Liver (tissue), 9 donors: ENCODE measurements around the gene EBF4. TPM values are rescaled to one million over a fixed set of nuclear protein-coding genes. Genes with fewer than 3 reads are reported as not detected.

ENCODE experiments used
- DNase-seq: peaks from one replicate; pipeline ENCODE4 v3.0.0-alpha.2; 2017; ENCODE audit warnings: low spot score
- H3K27ac ChIP-seq, 2 donors: one replicate each; pipeline ENCODE4 v1.7.0; 2013; ENCODE audit warnings: inconsistent platforms in 2 of 2, low read length in 2 of 2, control low read depth in 1 of 2, low read depth in 1 of 2, mild to moderate bottlenecking in 1 of 2
- H3K27me3 ChIP-seq, 4 donors: one replicate each; pipeline versions ENCODE4 v1.6.1 to v1.7.0; 2013; ENCODE audit warnings: low read length in 3 of 4, inconsistent platforms in 1 of 4, mild to moderate bottlenecking in 1 of 4, moderate library complexity in 1 of 4; ENCODE audit not compliant: control insufficient read depth in 4 of 4, insufficient read depth in 4 of 4
- H3K36me3 ChIP-seq, 4 donors: one replicate each; pipeline versions ENCODE4 v1.6.1 to v1.7.0; 2013; ENCODE audit warnings: low read length in 3 of 4, mild to moderate bottlenecking in 3 of 4, low read depth in 1 of 4, moderate library complexity in 1 of 4; ENCODE audit not compliant: control insufficient read depth in 4 of 4, insufficient read depth in 3 of 4
- H3K4me1 ChIP-seq, 4 donors: one replicate each; pipeline versions ENCODE4 v1.6.1 to v1.7.0; 2013; ENCODE audit warnings: low read length in 3 of 4, mild to moderate bottlenecking in 3 of 4, moderate library complexity in 1 of 4; ENCODE audit not compliant: control insufficient read depth in 4 of 4, insufficient read depth in 4 of 4
- H3K4me3 ChIP-seq, 3 donors: one replicate each; pipeline versions ENCODE4 v1.6.1 to v1.7.0; 2013; ENCODE audit warnings: low read length in 3 of 3, control low read depth in 1 of 3, low read depth in 1 of 3, mild to moderate bottlenecking in 1 of 3
- H3K9ac ChIP-seq, 2 donors: one replicate each; pipeline ENCODE4 v1.7.0; 2013; ENCODE audit warnings: low read length in 2 of 2, mild to moderate bottlenecking in 2 of 2, moderate library complexity in 2 of 2, control low read depth in 1 of 2, low read depth in 1 of 2
- H3K9me3 ChIP-seq, 4 donors: one replicate each; pipeline versions ENCODE4 v1.6.1 to v1.7.0; 2013; ENCODE audit warnings: low read length in 3 of 4; ENCODE audit not compliant: control insufficient read depth in 4 of 4
- ATF3 ChIP-seq: IDR thresholded peaks from 2 replicates; pipeline ENCODE4 v1.6.1; 2016; ENCODE audit warnings: antibody characterized with exemption
- CTCF ChIP-seq: fragments of 150-350 bp; IDR thresholded peaks from 2 replicates; pipeline ENCODE4 v1.5.1; 2017; ENCODE audit warnings: improper control_type of control experiment, low read depth, low read length; ENCODE audit not compliant: missing input control
- EGR1 ChIP-seq, 2 donors: IDR thresholded peaks; 2 replicates each; pipeline ENCODE4 v1.6.1; 2016 to 2018; ENCODE audit warnings: antibody characterized with exemption in 2 of 2, low read depth in 2 of 2
- FOXA1 ChIP-seq: IDR thresholded peaks from 2 replicates; pipeline ENCODE4 v1.6.1; 2016; ENCODE audit warnings: antibody characterized with exemption
- FOXA2 ChIP-seq: IDR thresholded peaks from 2 replicates; pipeline ENCODE4 v1.6.1; 2016; ENCODE audit warnings: antibody characterized with exemption
- HNF4A ChIP-seq, 2 donors: conservative IDR thresholded peaks; 2 replicates each; pipeline ENCODE4 v1.6.1; 2016; ENCODE audit warnings: antibody characterized with exemption in 2 of 2, mild to moderate bottlenecking in 2 of 2
- HNF4G ChIP-seq: IDR thresholded peaks from 2 replicates; pipeline ENCODE4 v1.6.1; 2016; ENCODE audit warnings: antibody characterized with exemption
- JUND ChIP-seq, 2 donors: IDR thresholded peaks; 2 replicates each; pipeline ENCODE4 v1.6.1; 2016; ENCODE audit warnings: antibody characterized with exemption in 2 of 2
- MAX ChIP-seq: IDR thresholded peaks from 2 replicates; pipeline ENCODE4 v1.6.1; 2016; ENCODE audit warnings: antibody characterized with exemption
- NR2F2 ChIP-seq: IDR thresholded peaks from 2 replicates; pipeline ENCODE4 v1.6.1; 2016; ENCODE audit warnings: antibody characterized with exemption
- REST ChIP-seq: IDR thresholded peaks from 2 replicates; pipeline ENCODE4 v1.6.1; 2016; ENCODE audit warnings: antibody characterized with exemption, mild to moderate bottlenecking
- RXRA ChIP-seq, 2 donors: IDR thresholded peaks; 2 replicates each; pipeline ENCODE4 v1.6.1; 2017 to 2018; ENCODE audit warnings: antibody characterized with exemption in 2 of 2, mild to moderate bottlenecking in 1 of 2
- SP1 ChIP-seq: IDR thresholded peaks from 2 replicates; pipeline ENCODE4 v1.6.1; 2018; ENCODE audit warnings: antibody characterized with exemption, mild to moderate bottlenecking
- TAF1 ChIP-seq: conservative IDR thresholded peaks from 2 replicates; pipeline ENCODE4 v1.6.1; 2016; ENCODE audit warnings: antibody characterized with exemption, mild to moderate bottlenecking
- YY1 ChIP-seq: IDR thresholded peaks from 2 replicates; pipeline ENCODE4 v1.6.1; 2016; ENCODE audit warnings: antibody characterized with exemption, mild to moderate bottlenecking
- ZBTB33 ChIP-seq: IDR thresholded peaks from 2 replicates; pipeline ENCODE4 v1.6.1; 2016; ENCODE audit warnings: antibody characterized with exemption
- WGBS: extraction: QIAGEN DNeasy Blood & Tissue Kit; methylation state at CpG from one replicate; pipeline ENCODE4 v1.1.7; 2013; 5-methylcytosine and 5-hydroxymethylcytosine counted together
- polyA plus RNA-seq, 2 donors: library from polyadenylated mRNA; stranded (reverse) in 1 of 2; unstranded in 1 of 2; fragments of 200-250 nt in 1 of 2; fragments of >200 nt in 1 of 2; fragmentation: Nextera tagmentation in 1 of 2; extraction: Ambion mirVana in 1 of 2; gene quantifications; one replicate each; pipeline versions ENCODE4 v1.2.1 to v1.2.3, GENCODE V29; 2013 to 2015
- total RNA-seq, 2 donors: library from RNA; depleted of rRNA; stranded (reverse); fragments of >200 nt; gene quantifications; one replicate each; pipeline ENCODE4 v1.2.3, GENCODE V29; 2014
- donor health status: healthy.
- donor health status: healthy.
- donor health status: healthy.
- donor health status: healthy.
- donor health status: healthy.

The EBF4 gene
- total and polyA plus RNA-seq, 4 donors, result 2.3 to 4.0 (median 2.9) TPM

- WGBS, result 91% methylated on average over 4 of the region's 4 CpGs
- H3K27ac ChIP-seq, result no peak overlapping the region
Observed at GRCh38 chr20:2698186-2698817, 5.7 kb downstream of the EBF4 start.

GRCh38 chr20:2698912-2699311 is 6.3 kb downstream of the EBF4 start:
- Histone ChIP-seq H3K4me3 (no peak overlapping the region), H3K9ac (no peak overlapping the region), H3K27me3 (peaks cover 0 to 12% (median 0%) of the 10 kb centered on the region in 4 donors), H3K36me3 (no peaks in the 10 kb centered on the region), H3K4me1 (no peaks in the 10 kb centered on the region), H3K27ac (no peak overlapping the region), H3K9me3 (no peaks in the 10 kb centered on the region)
- DNase-seq, result no peak
- no peak for TF ChIP-seq RXRA (IDR thresholded peaks at IDR 0.05)
- TF ChIP-seq CTCF, result no peak
- no peak for TF ChIP-seq ATF3
- TF ChIP-seq NR2F2, result no peak
- no peak for TF ChIP-seq FOXA2
- no peak for TF ChIP-seq HNF4G
- TF ChIP-seq JUND (IDR thresholded peaks at IDR 0.05), result no peak
- TF ChIP-seq EGR1 (IDR thresholded peaks at IDR 0.05; ENCODE audit: low read depth in 2 of 2), result no peak
- TF ChIP-seq ZBTB33, result no peak
- TF ChIP-seq MAX, result no peak
- no peak for TF ChIP-seq TAF1
- no peak for TF ChIP-seq FOXA1
- no peak for TF ChIP-seq YY1
- TF ChIP-seq REST, result no peak
- WGBS, result 67% methylated on average over 4 of the region's 4 CpGs

More at GRCh38 chr20:2698186-2698817, 5.7 kb downstream of the EBF4 start:
- Histone ChIP-seq H3K4me3 (no peak overlapping the region), H3K9me3 (no peaks in the 10 kb centered on the region), H3K36me3 (no peaks in the 10 kb centered on the region), H3K27me3 (peaks cover 0 to 12% (median 0%) of the 10 kb centered on the region in 4 donors), H3K9ac (no peak overlapping the region), H3K4me1 (peaks cover 0 to 5% (median 0%) of the 10 kb centered on the region in 4 donors)
- TF ChIP-seq FOXA2 (no peak), SP1 (no peak), HNF4A (conservative IDR thresholded peaks at IDR 0.05) (no peak), CTCF (no peak), MAX (no peak)
- no peak for DNase-seq
